ENCODE measurements around the gene TBC1D5.

- TF ChIP-seq MAZ (IDR thresholded peaks at IDR 0.05; ENCODE audit: borderline replicate concordance, low read depth, low read length) (no peak), POLR2A (IDR thresholded peaks at IDR 0.05; ENCODE audit: low read length) (no peak), ESRRA (IDR thresholded peaks at IDR 0.05; ENCODE audit: borderline replicate concordance, low read length) (no peak), CTCF (IDR thresholded peaks at IDR 0.05) (no peak), CEBPB (IDR thresholded peaks at IDR 0.05) (no peak), ZFP36 (IDR thresholded peaks at IDR 0.05; ENCODE audit: borderline replicate concordance, partially characterized antibody) (no peak), GATA3 (IDR thresholded peaks at IDR 0.05; ENCODE audit: borderline replicate concordance) (no peak), E2F6 (IDR thresholded peaks at IDR 0.05; ENCODE audit: borderline replicate concordance, low read depth) (no peak), HMGXB4 (CRISPR knock-in tag; IDR thresholded peaks at IDR 0.05; ENCODE audit: borderline replicate concordance) (no peak), REST (IDR thresholded peaks at IDR 0.05) (no peak), NR3C1 (IDR thresholded peaks at IDR 0.05) (no peak), HES2 (IDR thresholded peaks at IDR 0.05) (no peak), FOSL2 (IDR thresholded peaks at IDR 0.05) (no peak), FOSL2 (CRISPR knock-in tag; IDR thresholded peaks at IDR 0.05) (no peak)
These were observed 440.3 kb downstream of the TBC1D5 start for GRCh38 chr3:17302170-17302569.

Data from A549 (cell line).